ENCODE measurements around the gene RC3H2. TPM values are rescaled to one million over a fixed set of nuclear protein-coding genes. Genes with fewer than 3 reads are reported as not detected.

Gene RC3H2
- total and polyA plus RNA-seq, 2 of the 13 experiments (the other 11 are each of a cell fraction or from before 2014, with no cell fraction given), result 21.0 to 36.4 TPM

- no peaks in the 10 kb centered on the region for H3K9me3 ChIP-seq (ENCODE audit: low read length)
- ChIA-PET POLR2A (no interaction called here), CTCF (ENCODE audit: low intra/inter-chr PET ratio, low total read pairs) (no interaction called here)
- BruUV-seq (replicated peaks), result TSS peak; percentile 30
- H2AFZ ChIP-seq (ENCODE audit: low read length), result no peak overlapping the region
- H3K4me2 ChIP-seq (ENCODE audit: low read depth, low read length), result no peak overlapping the region
- no peak overlapping the region for H3K4me3 ChIP-seq (replicated peaks in 1 of 3; ENCODE audit: insufficient read depth in 1 of 3, low read depth in 2 of 3, low read length in 3 of 3)
- in situ Hi-C loops (cut with HindIII; ENCODE audit: extremely low pct_ligation_motif_present, low pct_unique_long_range_greater_than_20kb), result no loop called here
- 66% methylated on average over 3 of the region's 3 CpGs for WGBS (ENCODE audit: low lambda C conversion rate)
- no peaks in the 10 kb centered on the region for H3K79me2 ChIP-seq (ENCODE audit: insufficient read depth, low read length)
- FAIRE-seq, result no peak
- no peak overlapping the region for H3K9ac ChIP-seq (ENCODE audit: insufficient read depth, low read depth, low read length)
- peaks cover 5 to 48% of the 10 kb centered on the region in 2 experiments for H3K36me3 ChIP-seq (replicated peaks in 1 of 2; ENCODE audit: control insufficient read depth in 1 of 2, insufficient read depth in 2 of 2, low read length in 2 of 2)
- no peaks in the 10 kb centered on the region for H3K4me1 ChIP-seq (ENCODE audit: insufficient read depth, low read length)
- no peaks in the 10 kb centered on the region for H3K27me3 ChIP-seq (ENCODE audit: control insufficient read depth in 1 of 2, insufficient read depth in 2 of 2, low read length in 2 of 2)
- intact Hi-C loops (cut with micrococcal nuclease; ENCODE audit: unreplicated experiment), result no loop called here
- no peak overlapping the region for H3K27ac ChIP-seq (ENCODE audit: extremely low read length, insufficient read depth, low read length)
- TF ChIP-seq FIP1L1 (IDR thresholded peaks at IDR 0.05; ENCODE audit: borderline replicate concordance, insufficient read depth, low read depth, low read length) (no peak), HIVEP1 (CRISPR knock-in tag; IDR thresholded peaks at IDR 0.05) (no peak), ZFP82 (CRISPR knock-in tag; IDR thresholded peaks at IDR 0.05; ENCODE audit: borderline replicate concordance) (no peak), RNF2 (conservative IDR thresholded peaks at IDR 0.05; ENCODE audit: low read depth) (no peak)
- no peaks in the 10 kb centered on the region for H4K20me1 ChIP-seq (ENCODE audit: insufficient read depth, low read length)
- no peak for DNase-seq (ENCODE audit: low spot score)
- no peak for ATAC-seq
These were observed 16.7 kb downstream of the RC3H2 start for GRCh38 chr9:122888480-122888879.

GRCh38 chr9:122883125-122883524, 22.0 kb downstream of the RC3H2 start:
- no peak for DNase-seq (ENCODE audit: low spot score)
- H3K9me3 ChIP-seq (ENCODE audit: low read length), result no peaks in the 10 kb centered on the region
- H3K4me3 ChIP-seq (replicated peaks in 1 of 3; ENCODE audit: insufficient read depth in 1 of 3, low read depth in 2 of 3, low read length in 3 of 3), result no peak overlapping the region
- in situ Hi-C loops (cut with HindIII; ENCODE audit: extremely low pct_ligation_motif_present, low pct_unique_long_range_greater_than_20kb), result no loop called here
- no peaks in the 10 kb centered on the region for H3K4me1 ChIP-seq (ENCODE audit: insufficient read depth, low read length)
- no peak overlapping the region for H3K4me2 ChIP-seq (ENCODE audit: low read depth, low read length)
- WGBS (ENCODE audit: low lambda C conversion rate), result 100% methylated on average over 2 of the region's 2 CpGs
- ATAC-seq, result no peak
- H3K36me3 ChIP-seq (replicated peaks in 1 of 2; ENCODE audit: control insufficient read depth in 1 of 2, insufficient read depth in 2 of 2, low read length in 2 of 2), result peaks cover 4 to 48% of the 10 kb centered on the region in 2 experiments
- TF ChIP-seq TEAD2 (CRISPR knock-in tag; IDR thresholded peaks at IDR 0.05) (no peak), SOX6 (IDR thresholded peaks at IDR 0.05) (no peak), SOX6 (CRISPR knock-in tag; IDR thresholded peaks at IDR 0.05) (no peak), TAF15 (IDR thresholded peaks at IDR 0.05; ENCODE audit: low read depth, low read length, poor library complexity, severe bottlenecking) (no peak), IKZF5 (CRISPR knock-in tag; IDR thresholded peaks at IDR 0.05) (no peak), RORA (CRISPR knock-in tag; IDR thresholded peaks at IDR 0.05) (no peak), FOXM1 (CRISPR knock-in tag; IDR thresholded peaks at IDR 0.05) (no peak), HOXA7 (CRISPR knock-in tag; IDR thresholded peaks at IDR 0.05) (no peak), TFE3 (CRISPR knock-in tag; IDR thresholded peaks at IDR 0.05) (no peak), ZNF580 (CRISPR knock-in tag; IDR thresholded peaks at IDR 0.05; ENCODE audit: borderline replicate concordance, low read depth) (no peak), MTA3 (CRISPR knock-in tag; IDR thresholded peaks at IDR 0.05) (no peak), MBNL3 (CRISPR knock-in tag; conservative IDR thresholded peaks at IDR 0.05) (no peak), PTBP1 (IDR thresholded peaks at IDR 0.05; ENCODE audit: low read depth, low read length, poor library complexity, severe bottlenecking) (no peak)
- no peaks in the 10 kb centered on the region for H4K20me1 ChIP-seq (ENCODE audit: insufficient read depth, low read length)
- no peak overlapping the region for H3K27ac ChIP-seq (ENCODE audit: extremely low read length, insufficient read depth, low read length)
- no TSS peak for BruUV-seq (replicated peaks)
- H3K79me2 ChIP-seq (ENCODE audit: insufficient read depth, low read length), result no peaks in the 10 kb centered on the region
- intact Hi-C loops (cut with micrococcal nuclease; ENCODE audit: unreplicated experiment), result no loop called here
- no peaks in the 10 kb centered on the region for H3K27me3 ChIP-seq (ENCODE audit: control insufficient read depth in 1 of 2, insufficient read depth in 2 of 2, low read length in 2 of 2)
- ChIA-PET CTCF (ENCODE audit: low intra/inter-chr PET ratio, low total read pairs) (no interaction called here), POLR2A (no interaction called here)
- no peak overlapping the region for H3K9ac ChIP-seq (ENCODE audit: insufficient read depth, low read depth, low read length)
- FAIRE-seq, result no peak
- no peak overlapping the region for H2AFZ ChIP-seq (ENCODE audit: low read length)
